ENCODE measurements around the gene ADK.
"Not testable (repeated sequence)": the region's sequence is repeated elsewhere in the genome, so short reads cannot be mapped to it uniquely, and the experiment has no call there.

ADK gene

DNA sequence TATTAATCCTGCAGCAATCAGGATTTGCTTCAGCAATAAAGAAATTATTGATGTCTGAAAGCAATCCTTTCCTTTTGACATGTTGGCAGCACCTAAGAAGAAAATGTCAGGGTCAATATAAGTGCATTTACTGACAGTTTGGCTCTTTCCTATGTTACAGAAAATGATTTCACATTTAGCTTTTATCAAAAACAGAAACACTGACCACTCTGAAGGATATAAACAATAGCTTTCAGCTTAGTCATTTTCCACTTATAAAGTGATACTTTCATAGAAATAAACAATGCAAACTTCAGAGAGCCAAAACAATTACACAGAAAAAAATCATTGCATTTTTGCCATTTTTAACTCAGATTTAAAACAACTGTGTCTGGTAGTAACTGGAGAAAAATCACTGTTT, 349.8 kb downstream of the ADK start:
- DNase-seq, result no peak

DNA sequence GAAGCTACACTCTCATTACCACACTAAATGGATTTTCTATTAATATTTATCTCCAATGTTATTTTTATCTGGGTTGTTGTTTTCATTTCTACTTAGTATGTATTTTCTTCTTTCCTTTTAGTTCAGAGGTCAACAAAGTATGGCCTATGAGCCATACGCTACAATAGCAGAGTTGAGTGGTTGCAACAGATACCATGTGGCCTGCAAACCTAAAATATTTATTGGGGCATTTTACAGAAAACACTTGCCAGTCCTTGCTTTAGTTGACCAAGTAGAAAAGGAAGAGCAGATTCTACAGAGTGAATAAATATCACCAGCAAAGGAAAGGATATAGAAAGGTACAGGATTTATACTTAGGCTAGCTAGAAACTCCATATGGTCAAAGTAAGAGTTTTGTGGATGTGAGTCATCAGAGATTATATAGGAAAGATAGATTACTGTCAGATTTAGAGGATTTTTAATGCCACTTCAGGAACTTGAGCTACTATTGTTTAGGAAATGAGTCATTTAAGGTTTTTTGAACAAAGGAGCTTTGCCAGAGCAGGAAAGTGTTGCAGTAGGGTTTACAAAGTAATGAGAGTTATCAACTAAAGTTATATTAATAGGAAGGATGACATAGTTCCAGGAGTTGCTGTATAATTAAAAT, 352.1 kb downstream of the ADK start:
- peak; percentile 12 to 75 (median 66) for DNase-seq

DNA sequence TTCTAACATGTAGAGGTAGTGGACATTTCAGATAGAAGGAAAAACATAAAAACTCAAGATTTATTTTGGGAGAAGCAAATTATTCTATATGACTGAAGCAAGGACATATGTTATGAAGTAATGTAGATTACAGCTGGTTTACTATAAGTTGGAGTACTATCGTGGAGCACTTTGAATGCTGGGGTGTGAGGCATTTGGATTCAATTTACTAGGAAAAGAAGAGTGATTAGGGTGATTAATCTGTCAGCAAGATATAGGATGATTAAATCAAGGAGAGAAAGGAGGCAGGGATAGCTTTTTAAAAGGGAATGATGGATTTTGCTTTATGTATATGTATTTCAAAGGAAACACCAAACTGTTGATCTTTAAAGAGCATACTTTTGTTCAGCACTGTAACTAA, 356.9 kb downstream of the ADK start:
- no peak for DNase-seq

DNA sequence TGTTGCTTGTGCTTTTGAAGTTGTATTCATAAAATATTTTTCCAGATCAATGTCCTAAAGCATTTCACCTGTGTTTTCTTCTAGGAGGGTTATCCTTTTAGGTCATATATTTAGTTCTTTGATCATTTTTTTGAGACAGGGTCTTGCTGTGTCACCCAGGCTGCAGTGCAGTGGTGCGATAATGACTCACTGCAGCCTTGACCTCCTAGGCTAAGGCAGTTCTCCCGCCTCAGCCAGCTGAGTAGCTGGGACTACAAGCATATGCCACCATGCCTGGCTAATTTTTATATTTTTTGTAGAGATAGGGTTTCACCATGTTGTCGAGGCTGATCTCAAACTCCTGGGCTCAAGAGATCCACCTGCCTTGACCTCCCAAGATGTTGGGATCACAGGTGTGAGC, 359.6 kb downstream of the ADK start:
- no peak for DNase-seq

DNA sequence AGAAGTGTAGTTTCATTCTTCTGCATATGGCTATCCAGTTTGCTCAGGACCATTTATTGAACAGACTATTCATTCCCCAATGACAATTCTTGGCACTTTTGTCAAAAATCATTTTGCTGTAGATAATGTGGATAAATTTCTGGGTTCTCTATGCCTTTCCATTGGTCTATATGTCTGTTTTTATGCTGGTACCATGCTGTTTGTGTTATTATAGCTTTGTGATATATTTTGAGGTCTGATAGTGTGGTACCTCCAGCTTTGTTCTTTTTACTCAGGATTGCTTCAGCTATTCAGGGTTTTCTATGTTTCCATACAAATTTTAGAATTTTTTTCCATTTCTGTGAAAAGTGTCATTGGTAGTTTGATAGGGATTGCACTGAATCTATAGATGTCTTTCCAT, 360.0 kb downstream of the ADK start:
- DNase-seq, result no peak

DNA sequence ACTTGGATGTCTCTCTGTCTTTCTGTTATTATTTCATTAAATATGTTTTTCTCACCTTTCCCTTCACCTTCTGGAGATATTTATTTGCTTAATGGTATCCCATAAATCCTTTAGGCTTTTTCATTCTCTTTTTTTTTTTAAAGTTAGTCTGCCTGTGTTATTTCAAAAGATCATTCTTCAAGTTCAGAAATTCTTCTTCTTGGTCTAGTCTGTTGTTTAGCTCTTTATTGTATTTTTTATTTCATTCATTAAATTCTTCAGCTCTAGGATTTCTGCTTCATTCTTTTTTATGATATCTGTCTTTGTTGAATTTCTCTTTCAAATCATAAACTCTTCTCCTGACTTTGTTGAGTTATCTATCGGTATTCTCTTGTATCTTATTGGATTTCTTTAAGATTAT, 363.3 kb downstream of the ADK start:
- no peak for DNase-seq

DNA sequence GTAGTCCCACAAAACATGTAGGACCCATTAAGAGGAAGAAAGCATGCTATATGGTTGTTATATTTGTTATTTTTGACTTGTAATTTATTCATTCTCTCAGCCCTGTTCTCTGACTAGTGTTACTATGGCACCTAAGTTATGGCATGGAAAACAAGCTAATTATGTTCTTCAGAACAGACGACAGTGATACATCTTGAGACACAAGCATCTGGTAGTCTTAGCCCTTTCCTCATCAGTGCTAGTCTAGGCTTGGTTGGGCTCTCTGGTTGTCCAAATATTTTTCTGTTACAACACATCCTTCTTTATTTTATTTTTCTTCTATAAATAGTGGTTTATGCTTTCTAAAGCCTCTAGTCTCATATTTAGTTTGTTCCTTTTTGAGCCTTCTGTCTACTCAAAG, 367.0 kb downstream of the ADK start:
- DNase-seq, result no peak

DNA sequence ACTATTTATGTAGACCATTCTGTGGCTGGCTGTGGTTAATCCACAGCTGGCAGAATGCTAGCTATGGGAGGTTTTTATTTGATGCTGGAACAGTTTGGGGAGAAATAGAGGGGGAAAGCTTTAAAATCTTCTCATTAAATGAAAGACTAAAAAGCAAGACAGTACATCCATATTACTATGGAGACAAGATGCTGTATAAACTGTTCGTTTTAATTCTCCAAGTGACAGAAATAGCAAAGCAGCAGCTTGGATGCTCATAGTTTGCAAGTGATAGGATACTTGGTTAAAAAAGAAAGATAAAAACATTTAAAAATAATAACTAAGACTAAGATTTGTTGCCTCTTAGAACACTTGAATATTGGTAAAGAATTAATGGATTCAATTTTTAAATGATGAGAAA, 370.5 kb downstream of the ADK start:
- DNase-seq, result no peak

DNA sequence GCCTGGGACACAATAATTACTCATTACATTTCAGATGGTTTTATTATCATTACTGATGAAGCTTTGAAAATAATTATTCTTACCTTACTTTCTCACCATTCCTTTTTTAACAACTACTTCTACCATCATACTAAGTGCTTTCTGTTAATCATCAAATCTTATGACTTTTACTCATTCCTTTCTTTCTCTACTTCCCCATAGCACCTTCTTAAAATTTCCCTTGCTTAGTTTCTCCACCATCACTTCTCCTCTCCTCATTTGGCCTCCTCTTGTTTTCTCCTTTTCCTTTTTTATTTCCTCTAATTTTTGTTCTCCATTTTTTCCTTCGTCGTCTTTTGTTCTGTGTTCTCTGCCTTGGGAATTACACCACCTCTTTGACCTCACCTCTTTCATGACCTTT, 372.2 kb downstream of the ADK start:
- peak; percentile 21 to 76 (median 67) for DNase-seq

DNA sequence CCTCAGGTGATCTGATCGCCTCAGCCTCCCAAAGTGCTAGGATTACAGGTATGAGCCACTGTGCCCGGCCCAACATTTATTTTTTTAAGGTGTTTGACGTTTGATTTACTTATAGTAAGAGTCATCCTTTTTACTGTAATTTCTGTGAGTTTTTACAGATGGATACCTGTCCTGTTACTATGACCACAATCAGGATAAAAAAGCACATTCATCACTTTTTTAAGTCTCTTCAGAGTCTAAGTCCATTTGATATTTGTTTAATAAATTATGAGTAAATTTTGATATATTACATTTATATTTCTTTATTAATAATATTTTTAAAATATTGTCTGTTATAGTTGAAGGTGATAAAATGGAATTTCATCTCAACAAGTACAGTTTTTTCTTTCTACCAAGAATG, 374.9 kb downstream of the ADK start:
- DNase-seq, result no peak

DNA sequence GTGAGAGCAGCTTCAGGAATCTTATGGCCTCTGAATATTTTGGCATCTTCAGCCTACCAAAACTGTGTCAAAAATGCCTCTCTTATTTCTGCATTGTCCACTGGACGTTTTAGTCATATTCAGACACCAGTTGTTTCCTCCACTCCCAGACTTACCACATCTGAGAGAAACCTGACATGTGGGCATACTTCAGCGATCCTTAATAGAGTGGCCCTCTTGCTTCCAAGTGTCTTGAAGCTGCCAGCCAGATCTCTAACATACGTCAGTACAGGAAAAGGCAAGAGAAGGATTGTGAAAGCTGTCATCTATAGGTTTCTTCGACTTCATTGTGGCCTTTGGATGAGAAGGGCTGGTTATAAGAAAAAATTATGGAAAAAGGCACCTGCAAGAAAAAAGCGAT, 376.6 kb downstream of the ADK start:
- not testable (repeated sequence) for DNase-seq

DNA sequence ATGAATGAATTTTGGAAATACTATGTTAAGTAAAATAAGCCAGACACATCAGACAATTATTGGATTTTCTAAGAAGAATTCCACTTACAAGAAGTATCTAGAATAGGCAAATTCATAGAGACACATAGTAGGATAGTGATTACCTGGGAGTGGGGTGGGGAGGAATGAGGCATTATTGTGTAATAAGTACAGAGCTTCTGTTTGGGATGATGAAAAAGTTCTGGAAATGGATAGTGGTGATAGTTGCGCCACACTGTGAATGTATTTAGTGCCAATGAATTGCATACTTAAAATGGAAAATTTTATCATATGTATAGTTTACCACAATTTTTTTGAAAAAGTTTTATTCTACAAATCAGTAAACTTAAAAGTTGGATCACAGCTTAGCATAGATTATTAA, 378.2 kb downstream of the ADK start:
- no peak for DNase-seq

DNA sequence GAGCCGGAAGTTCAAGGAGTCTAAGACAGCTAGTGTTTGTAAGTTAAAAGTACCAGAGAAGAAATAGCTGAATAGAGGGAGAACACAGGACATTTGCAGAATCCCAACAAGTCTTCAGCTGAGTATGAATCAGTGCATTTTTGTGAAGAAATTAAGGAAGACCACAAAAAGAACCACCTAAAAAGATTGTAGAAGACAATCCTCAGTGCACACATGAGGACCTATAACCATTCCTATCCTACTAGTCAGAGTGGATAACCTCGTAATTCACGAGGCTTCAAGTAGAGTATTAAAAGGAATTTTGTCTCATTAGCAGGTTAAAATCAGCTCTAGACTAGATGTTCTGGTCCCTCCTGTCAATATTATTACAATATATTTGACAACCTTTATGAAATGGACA, 380.0 kb downstream of the ADK start:
- DNase-seq, result no peak

DNA sequence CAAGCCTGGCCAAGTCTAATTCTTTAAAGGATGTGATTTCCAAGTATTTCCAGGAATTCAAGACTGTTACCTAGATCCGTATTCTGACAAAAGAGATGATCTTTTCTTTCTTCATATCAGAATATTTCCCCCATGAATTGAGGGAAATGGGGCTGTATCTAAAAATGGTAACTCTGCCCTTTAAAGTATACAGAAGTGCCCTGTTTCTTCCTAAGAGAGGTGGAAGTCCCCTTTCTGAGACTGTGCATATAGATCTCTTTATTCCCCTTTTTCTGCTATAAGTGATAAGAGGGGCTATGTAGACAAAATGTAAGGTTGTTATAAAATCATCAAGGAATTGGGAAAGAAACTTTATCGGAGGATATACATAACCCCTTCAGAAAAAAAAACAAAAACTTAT, 388.3 kb downstream of the ADK start:
- DNase-seq, result peak in 1 of 3 donors; percentile 39

DNA sequence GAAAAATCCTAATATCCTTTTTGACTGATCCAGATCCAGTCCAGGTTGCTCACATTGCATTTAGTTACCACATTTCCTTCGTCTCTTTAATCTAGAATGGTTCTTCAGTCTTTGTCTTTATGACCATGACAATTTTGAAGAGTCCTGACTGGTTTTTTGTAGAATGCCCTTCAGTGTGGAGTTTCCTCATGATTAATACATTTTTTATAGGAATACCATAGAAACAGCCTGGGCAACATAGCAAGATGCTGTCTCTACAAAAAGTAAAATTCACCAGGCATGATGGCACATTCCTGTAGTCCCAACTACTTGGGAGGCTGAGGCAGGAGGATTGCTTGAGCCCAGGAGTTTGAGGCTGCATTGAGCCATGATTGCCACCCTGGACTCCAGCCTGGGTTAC, 390.4 kb downstream of the ADK start:
- DNase-seq, result no peak

DNA sequence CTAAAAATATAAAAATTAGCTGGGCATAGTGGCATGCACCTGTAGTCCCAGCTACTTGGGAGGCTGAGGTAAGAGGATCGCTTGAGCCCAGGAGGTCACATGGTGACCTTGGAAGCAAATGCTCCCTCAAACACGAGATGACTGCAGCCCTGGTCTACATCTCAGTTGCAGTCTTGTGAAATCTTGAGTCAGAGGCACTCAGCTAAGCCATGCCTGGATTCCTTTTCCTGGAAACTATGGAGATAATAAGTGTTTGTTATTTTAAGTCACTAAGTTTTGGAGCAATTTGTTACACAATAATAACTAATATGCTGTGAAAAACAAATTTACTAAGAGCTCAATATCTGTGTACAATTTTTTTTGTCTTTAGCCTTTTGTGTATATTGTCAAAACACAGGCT, 391.1 kb downstream of the ADK start:
- peak; percentile 36 to 82 (median 50) for DNase-seq

DNA sequence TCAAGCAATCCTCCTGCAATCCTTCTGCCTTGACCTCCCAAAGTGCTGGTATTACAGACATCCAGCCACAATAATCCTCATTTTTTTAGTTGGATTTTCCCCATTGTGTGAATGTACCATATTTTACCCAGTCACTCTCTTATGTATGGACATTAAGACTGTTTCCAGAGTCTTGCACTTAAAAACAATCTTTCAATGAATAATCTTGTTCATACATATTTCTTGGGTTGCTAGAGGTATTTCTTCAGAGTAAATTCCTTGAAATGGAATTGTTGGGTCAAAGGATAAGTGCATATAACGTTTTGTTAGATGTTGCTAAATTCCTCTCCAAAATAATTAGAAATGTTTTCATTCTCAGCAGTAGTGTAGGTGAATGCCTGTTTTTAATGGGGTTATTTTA, 392.3 kb downstream of the ADK start:
- DNase-seq, result no peak

DNA sequence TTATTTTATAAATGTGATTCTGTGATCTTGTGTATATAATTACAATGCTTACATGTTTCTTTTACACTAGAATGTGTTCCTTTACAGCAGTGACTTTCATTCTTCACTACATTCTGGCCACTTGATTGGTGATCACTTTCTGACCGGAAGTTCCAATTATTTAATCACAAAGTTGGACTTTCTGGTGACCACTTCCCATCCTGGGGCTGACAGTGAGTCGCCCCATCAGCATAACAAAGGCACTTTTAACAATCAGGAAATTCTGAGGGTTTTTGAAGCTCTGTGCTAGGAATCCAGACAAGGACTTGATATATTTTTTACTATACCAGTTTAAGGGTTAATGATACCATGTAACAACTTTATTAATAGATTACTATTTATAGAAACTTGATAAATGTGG, 393.1 kb downstream of the ADK start:
- peak; percentile 77 to 94 (median 83) for DNase-seq

DNA sequence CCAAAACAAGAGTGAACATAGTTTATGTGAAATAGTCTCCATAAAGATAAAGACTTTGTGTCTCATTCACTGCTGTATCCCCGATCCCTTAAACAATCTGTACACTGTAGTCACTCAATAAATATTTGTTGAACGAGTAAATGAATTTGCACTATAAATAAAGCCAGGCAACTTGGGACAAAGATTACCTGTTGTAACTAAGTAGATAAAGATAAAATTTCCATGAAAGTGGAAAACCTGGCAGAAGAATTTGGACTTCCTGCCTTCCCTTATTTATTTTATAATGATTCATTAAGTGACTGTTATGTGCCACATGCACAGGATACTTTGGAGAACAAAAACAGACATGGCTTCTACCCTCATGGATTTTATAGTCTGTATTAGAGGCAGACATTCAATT, 397.7 kb downstream of the ADK start:
- DNase-seq, result no peak

DNA sequence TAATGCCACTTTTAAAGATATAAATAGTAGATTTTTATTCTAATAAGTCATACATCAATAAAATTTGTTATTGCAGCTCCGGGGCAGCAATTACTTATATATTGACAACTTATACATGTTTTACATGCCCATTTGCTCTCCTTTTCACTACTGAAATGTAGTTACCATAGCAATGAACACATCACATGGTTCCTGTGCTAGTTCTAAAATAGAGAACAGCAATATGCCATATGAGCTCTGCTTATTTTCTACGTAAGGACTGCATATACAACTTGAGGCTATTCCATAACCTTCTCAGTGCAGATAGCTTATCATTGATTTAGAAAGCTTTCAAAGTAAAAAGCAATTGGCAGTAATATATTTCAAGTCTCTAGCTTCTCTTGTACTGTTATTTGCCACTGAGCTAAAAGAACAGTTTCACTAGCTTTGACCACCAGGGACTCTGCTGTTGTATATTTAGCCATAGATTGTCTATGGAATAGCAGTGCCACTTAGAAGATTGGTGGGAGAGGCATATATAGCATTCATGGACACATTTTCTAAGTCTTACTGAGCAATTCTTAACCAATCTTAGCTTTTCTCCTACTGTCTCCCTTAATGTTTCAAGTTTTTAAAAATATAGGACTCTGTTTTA, 405.2 kb downstream of the ADK start:
- no peak for DNase-seq

DNA sequence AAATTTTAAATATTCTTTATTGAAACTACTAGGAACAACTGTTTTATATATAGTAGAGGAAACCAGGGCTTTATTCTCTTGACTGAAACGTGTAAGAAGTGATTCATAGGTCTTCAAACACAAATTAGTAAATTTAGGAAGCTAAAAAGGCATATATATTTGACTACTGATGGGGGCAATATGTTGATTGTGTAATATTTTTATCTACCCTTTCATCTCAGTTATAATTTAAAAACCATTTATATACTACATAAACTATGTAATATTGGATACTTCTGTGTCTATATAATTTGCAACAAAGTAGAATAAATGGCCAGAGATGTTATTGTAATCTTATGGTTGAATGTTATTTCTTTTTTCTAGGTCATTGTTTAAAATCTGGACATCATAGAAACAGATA, 406.1 kb downstream of the ADK start:
- DNase-seq, result no peak

DNA sequence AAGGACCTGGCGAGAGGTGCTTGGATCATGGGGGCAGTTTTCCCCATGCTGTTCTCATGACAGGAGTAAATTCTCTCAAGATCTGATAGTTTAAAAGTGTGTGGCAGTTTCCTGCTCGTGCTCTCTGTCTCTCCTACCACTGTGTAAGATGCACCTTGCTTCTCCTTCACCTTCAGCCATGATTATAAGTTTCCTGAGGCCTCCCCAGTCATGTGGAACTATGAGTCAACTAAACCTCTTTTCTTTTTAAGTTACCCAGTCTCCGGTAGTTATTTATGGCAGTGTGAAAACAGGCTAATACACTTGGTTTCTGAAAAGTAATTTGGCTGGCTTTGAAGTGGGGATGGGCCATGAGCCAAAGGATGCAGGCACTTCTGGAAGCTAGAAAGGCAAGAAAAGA, 407.4 kb downstream of the ADK start:
- DNase-seq, result no peak

DNA sequence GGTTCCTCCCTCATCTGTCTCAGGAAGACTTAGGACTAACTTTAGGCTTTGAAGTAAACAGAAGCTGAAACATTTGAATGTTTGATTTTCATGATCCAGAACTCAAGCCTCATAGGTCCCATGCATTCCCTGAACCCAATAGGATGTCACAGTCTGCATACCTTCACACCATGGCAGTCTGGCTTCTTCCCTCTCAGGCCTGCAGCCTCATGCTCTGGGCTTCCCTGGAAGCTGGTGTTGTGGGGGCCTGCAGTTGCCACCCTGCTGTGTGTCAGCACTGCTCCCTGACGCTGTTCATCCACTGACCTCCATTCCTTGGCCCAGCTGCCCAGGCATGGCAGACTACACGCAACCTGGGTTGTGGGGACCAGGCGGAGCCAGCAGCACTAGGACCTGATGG, 407.9 kb downstream of the ADK start:
- no peak for DNase-seq

DNA sequence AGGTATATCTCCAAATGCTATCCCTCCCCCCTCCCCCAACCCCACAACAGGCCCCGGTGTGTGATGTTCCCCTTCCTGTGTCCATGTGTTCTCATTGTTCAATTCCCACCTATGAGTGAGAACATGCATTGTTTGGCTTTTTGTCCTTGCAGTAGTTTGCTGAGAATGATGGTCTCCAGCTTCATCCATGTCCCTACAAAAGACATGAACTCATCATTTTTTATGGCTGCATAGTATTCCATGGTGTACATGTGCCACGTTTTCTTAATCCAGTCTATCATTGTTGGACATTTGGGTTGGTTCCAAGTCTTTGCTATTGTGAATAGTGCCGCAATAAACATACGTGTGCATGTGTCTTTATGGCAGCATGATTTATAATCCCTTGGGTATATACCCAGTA, 417.9 kb downstream of the ADK start:
- DNase-seq, result not testable (repeated sequence)

DNA sequence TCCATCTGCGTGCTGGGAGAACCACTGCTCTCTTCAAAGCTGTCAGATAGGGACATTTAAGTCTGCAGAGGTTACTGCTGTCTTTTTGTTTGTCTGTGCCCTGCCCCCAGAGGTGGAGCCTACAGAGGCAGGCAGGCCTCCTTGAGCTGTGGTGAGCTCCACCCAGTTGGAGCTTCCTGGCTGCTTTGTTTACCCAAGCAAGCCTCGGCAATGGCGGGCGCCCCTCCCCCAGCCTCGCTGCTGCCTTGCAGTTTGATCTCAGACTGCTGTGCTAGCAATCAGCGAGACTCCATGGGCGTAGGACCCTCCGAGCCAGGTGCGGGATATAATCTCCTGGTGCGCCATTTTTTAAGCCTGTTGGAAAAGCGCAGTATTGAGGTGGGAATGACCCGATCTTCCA, 422.5 kb downstream of the ADK start:
- not testable (repeated sequence) for DNase-seq

Measured in suppressor macrophage treated with lipopolysaccharide for 1 hour (primary cell).